Testis (tissue), 3 donors: ENCODE measurements around the gene ELK4. TPM values are rescaled to one million over a fixed set of nuclear protein-coding genes. Genes with fewer than 3 reads are reported as not detected.

ENCODE experiments used
- DNase-seq: peaks from one replicate; pipeline ENCODE4 v3.0.0-alpha.2; 2019
- H3K27ac ChIP-seq, 2 donors: fragments of 200-600 bp; sonication (generic); one replicate each; pipeline ENCODE4 v1.5.1; 2019
- H3K27me3 ChIP-seq: fragments of 200-600 bp; sonication (generic); one replicate; pipeline ENCODE4 v1.5.1; 2019
- H3K36me3 ChIP-seq: fragments of 200-600 bp; sonication (generic); one replicate; pipeline ENCODE4 v1.5.1; 2017; ENCODE audit warnings: low read depth; ENCODE audit errors: missing control alignments
- H3K4me1 ChIP-seq: fragments of 200-600 bp; sonication (generic); one replicate; pipeline ENCODE4 v1.5.1; 2019
- H3K4me3 ChIP-seq, 2 donors: fragments of 200-600 bp; sonication (generic); one replicate each; pipeline ENCODE4 v1.5.1; 2017 to 2019
- H3K9me3 ChIP-seq: fragments of 200-600 bp; sonication (generic); one replicate; pipeline ENCODE4 v1.5.1; 2017
- CTCF ChIP-seq, 3 experiments: fragments of 450-650 bp in 2 of 3; fragments of 200-600 bp in 1 of 3; sonication (generic) in 1 of 3; IDR thresholded peaks; one replicate each; pipeline ENCODE4 v1.5.1; 2016 to 2019; ENCODE audit warnings: antibody characterized with exemption in 3 of 3, mild to moderate bottlenecking in 2 of 3, moderate library complexity in 1 of 3
- POLR2A ChIP-seq: fragments of 450-650 bp; IDR thresholded peaks from one replicate; pipeline ENCODE4 v1.6.1; 2017; ENCODE audit warnings: antibody characterized with exemption, mild to moderate bottlenecking, moderate library complexity
- WGBS, 2 donors: methylation state at CpG; one replicate each; pipeline ENCODE4 v1.1.5; 2018; 5-methylcytosine and 5-hydroxymethylcytosine counted together
- intact Hi-C: fragments of 100-400 bp; cut with DNase I; formaldehyde crosslinking; loops from one replicate; pipeline ENCODE4 v1.15.1; 2023; ENCODE audit warnings: low total_unique reads
- polyA plus RNA-seq: library from polyadenylated mRNA; stranded (reverse); fragments of 350-450 nt; fragmentation: Illumina TruSeq; extraction: RNeasy Lipid Tissue Mini Kit (QIAGEN cat#74804); gene quantifications from one replicate; pipeline ENCODE4 v1.2.3, GENCODE V29; 2014; ENCODE audit warnings: low read depth, low replicate concordance; ENCODE audit not compliant: insufficient read depth
- total RNA-seq, 2 donors: library from RNA; depleted of rRNA; stranded (reverse); fragments of >200 nt; gene quantifications; one replicate each; pipeline ENCODE4 v1.2.3, GENCODE V29; 2016

ELK4 gene
- total and polyA plus RNA-seq, 3 donors from 2014 or later: 20.4 to 25.4 (median 20.5) TPM

GRCh38 chr1:205585835-205586785, 45.7 kb downstream of the ELK4 start:
- H3K9me3 ChIP-seq: no peaks in the 10 kb centered on the region
- H3K4me1 ChIP-seq: peaks cover 8% of the 10 kb centered on the region
- H3K27ac ChIP-seq: no peak overlapping the region
- TF ChIP-seq POLR2A (no peak), CTCF (IDR thresholded peaks at IDR 0.05) (no peak)
- intact Hi-C loops: no loop called here
- DNase-seq: no peak
- H3K27me3 ChIP-seq: no peaks in the 10 kb centered on the region
- 66 to 75% methylated on average over 10 to 13 of the region's 13 CpGs for WGBS, 2 donors
- no peak overlapping the region for H3K4me3 ChIP-seq
- no peaks in the 10 kb centered on the region for H3K36me3 ChIP-seq

GRCh38 chr1:205585169-205585834, 46.5 kb downstream of the ELK4 start:
- H3K9me3 ChIP-seq: no peaks in the 10 kb centered on the region
- no peak for TF ChIP-seq POLR2A
- TF ChIP-seq CTCF (IDR thresholded peaks at IDR 0.05): no peak
- intact Hi-C loops: no loop called here
- H3K4me1 ChIP-seq: peaks cover 8% of the 10 kb centered on the region
- H3K27me3 ChIP-seq: no peaks in the 10 kb centered on the region
- H3K27ac ChIP-seq: no peak overlapping the region
- no peaks in the 10 kb centered on the region for H3K36me3 ChIP-seq
- no peak for DNase-seq
- no peak overlapping the region for H3K4me3 ChIP-seq
- 71 to 79% methylated on average over 6 of the region's 6 CpGs for WGBS, 2 donors

GRCh38 chr1:205584732-205585131, 47.1 kb downstream of the ELK4 start:
- WGBS, 2 donors: 78 to 100% methylated on average over 1 to 7 of the region's 7 CpGs
- Histone ChIP-seq H3K4me3 (no peak overlapping the region), H3K27ac (no peak overlapping the region), H3K9me3 (no peaks in the 10 kb centered on the region), H3K36me3 (no peaks in the 10 kb centered on the region), H3K27me3 (no peaks in the 10 kb centered on the region), H3K4me1 (peaks cover 8% of the 10 kb centered on the region)
- intact Hi-C loops: no loop called here
- TF ChIP-seq CTCF (IDR thresholded peaks at IDR 0.05) (no peak), POLR2A (no peak)
- no peak for DNase-seq

GRCh38 chr1:205583461-205584130, 48.2 kb downstream of the ELK4 start:
- intact Hi-C loops: no loop called here
- H3K4me3 ChIP-seq: no peak overlapping the region
- DNase-seq: no peak
- WGBS, 2 donors: 80% methylated on average over 2 to 7 of the region's 7 CpGs
- H3K9me3 ChIP-seq: no peaks in the 10 kb centered on the region
- TF ChIP-seq POLR2A (no peak), CTCF (IDR thresholded peaks at IDR 0.05) (no peak)
- H3K27me3 ChIP-seq: no peaks in the 10 kb centered on the region
- H3K4me1 ChIP-seq: peaks cover 8% of the 10 kb centered on the region
- no peaks in the 10 kb centered on the region for H3K36me3 ChIP-seq
- no peak overlapping the region for H3K27ac ChIP-seq
